H9 (cell line): ENCODE measurements around the gene STARD10. TPM values are rescaled to one million over a fixed set of nuclear protein-coding genes. Genes with fewer than 3 reads are reported as not detected.

ENCODE experiments used
- DNase-seq: peaks from one replicate; pipeline ENCODE4 v3.0.0-alpha.2; 2017
- H2AFZ ChIP-seq: one replicate; pipeline ENCODE4 v1.6.1; 2013; ENCODE audit warnings: mild to moderate bottlenecking, low read length, control low read depth, moderate library complexity
- H2AK5ac ChIP-seq: 2 replicates; pipeline ENCODE4 v1.6.1; 2013; ENCODE audit warnings: low read length, control low read depth, mixed read lengths; ENCODE audit not compliant: insufficient read length
- H2BK120ac ChIP-seq: one replicate; pipeline ENCODE4 v1.6.1; 2013; ENCODE audit warnings: low read depth, mild to moderate bottlenecking, low read length, control low read depth, inconsistent platforms; ENCODE audit not compliant: poor library complexity, severe bottlenecking
- H2BK12ac ChIP-seq: 2 replicates; pipeline ENCODE4 v1.6.1; 2013; ENCODE audit warnings: low read length, control low read depth, mixed read lengths, low read depth; ENCODE audit not compliant: insufficient read length
- H2BK15ac ChIP-seq: 2 replicates; pipeline ENCODE4 v1.6.1; 2013; ENCODE audit warnings: low read depth, low read length, control low read depth
- H2BK20ac ChIP-seq: one replicate; pipeline ENCODE4 v1.6.1; 2013; ENCODE audit warnings: low read depth, mild to moderate bottlenecking, low read length, control low read depth, inconsistent platforms; ENCODE audit not compliant: poor library complexity, severe bottlenecking
- H2BK5ac ChIP-seq: 2 replicates; pipeline ENCODE4 v1.6.1; 2013; ENCODE audit warnings: low read length, control low read depth, mixed read lengths; ENCODE audit not compliant: insufficient read length
- H3K14ac ChIP-seq: 2 replicates; pipeline ENCODE4 v1.6.1; 2013; ENCODE audit warnings: low read length, control low read depth; ENCODE audit not compliant: insufficient read depth
- H3K18ac ChIP-seq: 2 replicates; pipeline ENCODE4 v1.6.1; 2013; ENCODE audit warnings: low read depth, mild to moderate bottlenecking, mixed read lengths, low read length, control low read depth; ENCODE audit not compliant: insufficient read length
- H3K23ac ChIP-seq: 2 replicates; pipeline ENCODE4 v1.6.1; 2013; ENCODE audit warnings: low read length, control low read depth, mixed read lengths, low read depth; ENCODE audit not compliant: insufficient read length
- H3K23me2 ChIP-seq: 2 replicates; pipeline ENCODE4 v1.6.1; 2013; ENCODE audit warnings: low read depth, mild to moderate bottlenecking, mixed read lengths, low read length, control low read depth; ENCODE audit not compliant: insufficient read length, poor library complexity, severe bottlenecking
- H3K27ac ChIP-seq: 2 replicates; pipeline ENCODE4 v1.5.1; 2013; ENCODE audit warnings: low read length, control low read depth, mixed read lengths, low read depth; ENCODE audit not compliant: insufficient read length
- H3K27me3 ChIP-seq: 2 replicates; pipeline ENCODE4 v1.6.1; 2013; ENCODE audit warnings: low read length, control low read depth, inconsistent platforms; ENCODE audit not compliant: insufficient read depth
- H3K4ac ChIP-seq: 2 replicates; pipeline ENCODE4 v1.6.1; 2013; ENCODE audit warnings: low read depth, mild to moderate bottlenecking, control low read depth, inconsistent platforms, low read length, moderate library complexity
- H3K4me1 ChIP-seq: 2 replicates; pipeline ENCODE4 v1.6.1; 2013; ENCODE audit warnings: low read length, control low read depth, inconsistent platforms; ENCODE audit not compliant: insufficient read depth
- H3K4me2 ChIP-seq: 2 replicates; pipeline ENCODE4 v1.6.1; 2013; ENCODE audit warnings: low read length, control low read depth, mixed read lengths; ENCODE audit not compliant: insufficient read length, insufficient read depth
- H3K56ac ChIP-seq: 2 replicates; pipeline ENCODE4 v1.6.1; 2013; ENCODE audit warnings: low read depth, mild to moderate bottlenecking, mixed read lengths, low read length, control low read depth; ENCODE audit not compliant: insufficient read length
- H3K79me1 ChIP-seq: 2 replicates; pipeline ENCODE4 v1.6.1; 2013; ENCODE audit warnings: low read depth, mild to moderate bottlenecking, moderate library complexity, low read length, control low read depth, inconsistent platforms; ENCODE audit not compliant: insufficient read depth, poor library complexity, severe bottlenecking
- H3K79me2 ChIP-seq: 2 replicates; pipeline ENCODE4 v1.6.1; 2013; ENCODE audit warnings: low read length, control low read depth, inconsistent platforms; ENCODE audit not compliant: insufficient read depth
- H3K9ac ChIP-seq: 2 replicates; pipeline ENCODE4 v1.6.1; 2013; ENCODE audit warnings: low read length, control low read depth, mixed read lengths; ENCODE audit not compliant: insufficient read length; ENCODE audit errors: extremely low read depth
- H3K9me3 ChIP-seq: one replicate; pipeline ENCODE4 v1.6.1; 2013; ENCODE audit warnings: low read depth, low read length, inconsistent platforms; ENCODE audit not compliant: control insufficient read depth
- H3T11ph ChIP-seq: one replicate; pipeline ENCODE4 v1.6.1; 2013; ENCODE audit warnings: mild to moderate bottlenecking, low read length, control low read depth, inconsistent platforms
- H4K20me1 ChIP-seq: one replicate; pipeline ENCODE4 v1.6.1; 2013; ENCODE audit not compliant: control insufficient read depth, insufficient read length, insufficient read depth
- H4K5ac ChIP-seq: 2 replicates; pipeline ENCODE4 v1.6.1; 2013; ENCODE audit warnings: low read depth, mild to moderate bottlenecking, mixed read lengths, low read length, control low read depth; ENCODE audit not compliant: insufficient read length
- H4K8ac ChIP-seq: replicated peaks from 2 replicates; pipeline ENCODE4 v1.6.1; 2013; ENCODE audit warnings: low read length, control low read depth, mixed read lengths, low read depth; ENCODE audit not compliant: insufficient read length
- H4K91ac ChIP-seq: 2 replicates; pipeline ENCODE4 v1.6.1; 2013; ENCODE audit warnings: low read depth, mild to moderate bottlenecking, moderate library complexity, mixed read lengths, low read length, control low read depth; ENCODE audit not compliant: insufficient read length
- H3K27ac Mint-ChIP-seq, 3 experiments: 2 replicates in 2 of 3; 3 replicates in 1 of 3; pipeline ENCODE4 v1.8.0; 2020 to 2021; ENCODE audit warnings: mixed read lengths in 3 of 3, mild to moderate bottlenecking in 1 of 3, moderate library complexity in 1 of 3
- H3K27me3 Mint-ChIP-seq: 2 replicates; pipeline ENCODE4 v1.8.0; 2021; ENCODE audit warnings: low read depth, mild to moderate bottlenecking, moderate library complexity, mixed read lengths
- H3K36me3 Mint-ChIP-seq, 3 experiments: 2 replicates in 2 of 3; 3 replicates in 1 of 3; pipeline ENCODE4 v1.8.0; 2020 to 2021; ENCODE audit warnings: low read depth in 3 of 3, mixed read lengths in 3 of 3; ENCODE audit not compliant: insufficient read depth in 1 of 3
- H3K4me1 Mint-ChIP-seq, 2 experiments: 2 replicates each; pipeline ENCODE4 v1.8.0; 2020; ENCODE audit warnings: mixed read lengths in 2 of 2
- H3K4me3 Mint-ChIP-seq, 2 experiments: 2 replicates in 1 of 2; 3 replicates in 1 of 2; pipeline ENCODE4 v1.8.0; 2020 to 2021; ENCODE audit warnings: mild to moderate bottlenecking in 2 of 2, mixed read lengths in 2 of 2, moderate library complexity in 1 of 2
- H3K9me3 Mint-ChIP-seq, 2 experiments: 2 replicates in 1 of 2; 3 replicates in 1 of 2; pipeline ENCODE4 v1.8.0; 2020; ENCODE audit warnings: mild to moderate bottlenecking in 2 of 2, mixed read lengths in 2 of 2, moderate library complexity in 1 of 2
- CTCF ChIP-seq: fragments of 200-600 bp; sonication (generic); conservative IDR thresholded peaks from 3 replicates; pipeline ENCODE4 v1.8.0; 2021; ENCODE audit warnings: antibody characterized with exemption, mild to moderate bottlenecking
- WGBS: extraction: QIAGEN DNeasy Blood & Tissue Kit; methylation state at CpG from one replicate; pipeline ENCODE4 v1.1.7; 2013; ENCODE audit warnings: missing lambda C conversion rate, low lambda C conversion rate, mixed read lengths; ENCODE audit not compliant: insufficient read length; ENCODE audit errors: extremely low coverage; 5-methylcytosine and 5-hydroxymethylcytosine counted together
- total RNA-seq: library from RNA; stranded (reverse); gene quantifications from 2 replicates; pipeline ENCODE4 v1.2.1, GENCODE V29; 2021

STARD10 gene
- total RNA-seq, 1 experiment from 2014 or later, result 24.4 TPM

GRCh38 chr11:72718101-72718501 lies 75.7 kb downstream of the STARD10 start:
- H3K23ac ChIP-seq, result no peak overlapping the region
- no peak overlapping the region for H3K9ac ChIP-seq
- no peak overlapping the region for H4K5ac ChIP-seq
- no CpG with 5 or more reads among the region's 9 CpGs for WGBS
- H3K27ac ChIP-seq, result no peak overlapping the region
- H3K79me1 ChIP-seq, result peaks cover 4% of the 10 kb centered on the region
- no peak overlapping the region for H3K4ac ChIP-seq
- H3K9me3 Mint-ChIP-seq, result no peaks in the 10 kb centered on the region
- H3K4me3 Mint-ChIP-seq, result no peak overlapping the region
- no peak overlapping the region for H3K4me2 ChIP-seq
- no peaks in the 10 kb centered on the region for H3K27me3 Mint-ChIP-seq
- no peak overlapping the region for H3K14ac ChIP-seq
- no peak overlapping the region for H3T11ph ChIP-seq
- H4K91ac ChIP-seq, result no peak overlapping the region
- H3K27ac Mint-ChIP-seq, result peak overlapping the region in 1 of 3 experiments; percentile 91; a peak in 2 of 7 replicates
- H3K23me2 ChIP-seq, result no peaks in the 10 kb centered on the region
- H3K18ac ChIP-seq, result no peak overlapping the region
- no peaks in the 10 kb centered on the region; the same call in 1 of the 2 replicates for H3K79me2 ChIP-seq
- H3K56ac ChIP-seq, result no peak overlapping the region
- DNase-seq, result no peak
- no peak overlapping the region for H4K8ac ChIP-seq
- peaks cover 13 to 26% of the 10 kb centered on the region in 2 experiments for H3K4me1 Mint-ChIP-seq
- no peak overlapping the region for H2AFZ ChIP-seq
- no peaks in the 10 kb centered on the region for H3K4me1 ChIP-seq
- TF ChIP-seq CTCF, result no peak
- no peaks in the 10 kb centered on the region for H3K27me3 ChIP-seq
- no peak overlapping the region for H2BK12ac ChIP-seq
- no peaks in the 10 kb centered on the region for H3K9me3 ChIP-seq
- no peak overlapping the region for H2BK120ac ChIP-seq
- no peaks in the 10 kb centered on the region for H4K20me1 ChIP-seq
- no peak overlapping the region for H2BK15ac ChIP-seq
- peaks cover 0 to 12% (median 6%) of the 10 kb centered on the region in 3 experiments; a peak in 3 of 7 replicates for H3K36me3 Mint-ChIP-seq
- no peak overlapping the region for H2BK5ac ChIP-seq
- no peak overlapping the region for H2AK5ac ChIP-seq
- no peak overlapping the region for H2BK20ac ChIP-seq
